Thyroid gland (tissue), 4 donors: ENCODE results near the gene ZNF423. TPM values are rescaled to one million over a fixed set of nuclear protein-coding genes. Genes with fewer than 3 reads are reported as not detected.

Experiments
- DNase-seq, 2 donors: peaks; one replicate each; pipeline ENCODE4 v3.0.0-alpha.2; 2019
- H3K27ac ChIP-seq, 3 donors: fragments of 200-600 bp; sonication (generic); 1 replicate in 2 of 3; 2 replicates in 1 of 3; pipeline ENCODE4 v1.5.1; 2016 to 2019; ENCODE audit warnings: mild to moderate bottlenecking in 1 of 3, moderate library complexity in 1 of 3
- H3K27me3 ChIP-seq: fragments of 200-600 bp; sonication (generic); one replicate; pipeline ENCODE4 v1.5.1; 2019
- H3K36me3 ChIP-seq, 2 donors: fragments of 200-600 bp; sonication (generic); one replicate each; pipeline ENCODE4 v1.5.1; 2016 to 2019
- H3K4me1 ChIP-seq, 2 donors: fragments of 200-600 bp; sonication (generic); one replicate each; pipeline ENCODE4 v1.5.1; 2017 to 2019
- H3K4me3 ChIP-seq, 3 donors: fragments of 200-600 bp; sonication (generic); replicated peaks in 1 of 3; 1 replicate in 2 of 3; 2 replicates in 1 of 3; pipeline ENCODE4 v1.5.1; 2016; ENCODE audit warnings: mild to moderate bottlenecking in 1 of 3
- H3K9me3 ChIP-seq: fragments of 200-600 bp; sonication (generic); one replicate; pipeline ENCODE4 v1.5.1; 2017
- CTCF ChIP-seq, 6 experiments: fragments of 200-600 bp in 3 of 6; fragments of 450-650 bp in 3 of 6; sonication (generic) in 3 of 6; IDR thresholded peaks; one replicate each; pipeline ENCODE4 v1.5.1; 2016 to 2019; ENCODE audit warnings: antibody characterized with exemption in 6 of 6, mild to moderate bottlenecking in 2 of 6, inconsistent platforms in 1 of 6, moderate library complexity in 1 of 6
- POLR2A ChIP-seq, 2 donors: fragments of 450-650 bp; IDR thresholded peaks; one replicate each; pipeline ENCODE4 v1.6.1; 2017; ENCODE audit warnings: antibody characterized with exemption in 2 of 2, mild to moderate bottlenecking in 2 of 2, moderate library complexity in 1 of 2
- WGBS, 2 donors: methylation state at CpG; one replicate each; pipeline ENCODE4 v1.1.5; 2017; 5-methylcytosine and 5-hydroxymethylcytosine counted together
- intact Hi-C: fragments of 100-400 bp; cut with DNase I; formaldehyde crosslinking; loops from one replicate; pipeline ENCODE4 v1.15.1; 2023
- total RNA-seq, 4 donors: library from RNA; depleted of rRNA; stranded (reverse); fragments of >200 nt; gene quantifications; one replicate each; pipeline ENCODE4 v1.2.3, GENCODE V29; 2016

ZNF423 gene
- total RNA-seq, 4 donors from 2014 or later: 7.4 to 10.0 (median 8.5) TPM

GRCh38 chr16:49662569-49662968 lies 193.3 kb downstream of the ZNF423 start:
- H3K4me1 ChIP-seq: peaks cover 7 to 17% of the 10 kb centered on the region in 2 donors
- 77 to 85% methylated on average over 4 of the region's 4 CpGs for WGBS, 2 donors

GRCh38 chr16:49661465-49662187 lies 194.3 kb downstream of the ZNF423 start:
- H3K36me3 ChIP-seq: no peaks in the 10 kb centered on the region
- no peak overlapping the region for H3K4me3 ChIP-seq
- intact Hi-C loops: no loop called here
- no peaks in the 10 kb centered on the region for H3K9me3 ChIP-seq
- peaks cover 7 to 17% of the 10 kb centered on the region in 2 donors for H3K4me1 ChIP-seq
- H3K27ac ChIP-seq: no peak overlapping the region
- 77 to 79% methylated on average over 15 to 16 of the region's 16 CpGs for WGBS, 2 donors
- TF ChIP-seq POLR2A (IDR thresholded peaks at IDR 0.05) (no peak), CTCF (IDR thresholded peaks at IDR 0.05) (no peak)
- no peaks in the 10 kb centered on the region for H3K27me3 ChIP-seq
- DNase-seq: no peak

More at GRCh38 chr16:49662569-49662968, 193.3 kb downstream of the ZNF423 start:
- H3K27ac ChIP-seq: no peak overlapping the region
- no peak for DNase-seq
- no peaks in the 10 kb centered on the region for H3K9me3 ChIP-seq
- no peak for TF ChIP-seq CTCF (IDR thresholded peaks at IDR 0.05)
- no peak for TF ChIP-seq POLR2A (IDR thresholded peaks at IDR 0.05)
- H3K27me3 ChIP-seq: no peaks in the 10 kb centered on the region
- H3K4me3 ChIP-seq: no peak overlapping the region
- no peaks in the 10 kb centered on the region for H3K36me3 ChIP-seq
- intact Hi-C loops: no loop called here

DNA sequence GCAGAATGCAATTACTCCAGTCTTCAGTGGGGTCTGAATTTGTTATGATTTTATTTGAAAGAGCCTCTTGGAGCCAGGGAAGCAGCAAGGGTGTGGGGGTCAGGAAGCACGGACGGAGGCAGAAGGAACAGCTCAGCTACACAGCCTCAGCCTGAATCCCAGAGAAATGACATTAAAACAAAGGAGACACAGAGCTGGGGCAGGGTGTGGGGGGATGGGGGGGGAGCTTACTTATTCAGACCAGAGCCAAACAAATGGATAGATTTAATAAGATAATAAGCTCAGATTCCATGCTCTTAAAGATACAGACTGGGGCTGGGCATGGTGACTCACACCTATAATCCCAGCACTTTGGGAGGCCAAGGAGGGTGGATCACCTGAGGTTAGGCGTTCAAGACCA lies 195.3 kb downstream of the ZNF423 start:
- no peak for DNase-seq
- Histone ChIP-seq H3K9me3 (no peaks in the 10 kb centered on the region), H3K4me3 (no peak overlapping the region), H3K27ac (no peak overlapping the region), H3K36me3 (no peaks in the 10 kb centered on the region), H3K27me3 (no peaks in the 10 kb centered on the region), H3K4me1 (peaks cover 7 to 17% of the 10 kb centered on the region in 2 donors)
- intact Hi-C loops: no loop called here
- 91 to 93% methylated on average over 3 of the region's 3 CpGs for WGBS, 2 donors
- TF ChIP-seq POLR2A (IDR thresholded peaks at IDR 0.05): no peak
- no peak for TF ChIP-seq CTCF (IDR thresholded peaks at IDR 0.05)

GRCh38 chr16:49659356-49659755 lies 196.6 kb downstream of the ZNF423 start:
- no peaks in the 10 kb centered on the region for H3K36me3 ChIP-seq
- H3K27ac ChIP-seq: no peak overlapping the region
- intact Hi-C loops: no loop called here
- H3K4me3 ChIP-seq: no peak overlapping the region
- peaks cover 7 to 13% of the 10 kb centered on the region in 2 donors for H3K4me1 ChIP-seq
- 93 to 95% methylated on average over 10 of the region's 10 CpGs for WGBS, 2 donors
- H3K9me3 ChIP-seq: no peaks in the 10 kb centered on the region
- H3K27me3 ChIP-seq: no peaks in the 10 kb centered on the region
- DNase-seq: no peak
- TF ChIP-seq CTCF (IDR thresholded peaks at IDR 0.05) (no peak), POLR2A (IDR thresholded peaks at IDR 0.05) (no peak)

GRCh38 chr16:49658531-49658930 lies 197.4 kb downstream of the ZNF423 start:
- 67 to 80% methylated on average over 4 to 8 of the region's 8 CpGs for WGBS, 2 donors
- no peak overlapping the region for H3K4me3 ChIP-seq
- TF ChIP-seq POLR2A (IDR thresholded peaks at IDR 0.05) (no peak), CTCF (IDR thresholded peaks at IDR 0.05) (no peak)

More at GRCh38 chr16:49658531-49658930, 197.4 kb downstream of the ZNF423 start:
- Histone ChIP-seq H3K27me3 (no peaks in the 10 kb centered on the region), H3K27ac (no peak overlapping the region), H3K4me1 (peaks cover 5 to 7% of the 10 kb centered on the region in 2 donors), H3K9me3 (no peaks in the 10 kb centered on the region), H3K36me3 (no peaks in the 10 kb centered on the region)
- intact Hi-C loops: no loop called here
- no peak for DNase-seq
